GM19035 (cell line): ENCODE data around the gene AGFG1.

Source experiments
- ATAC-seq: cut with Tn5 transposase; IDR thresholded peaks from one replicate; pipeline ENCODE4 v1.9.1; 2021; ENCODE audit not compliant: unreplicated experiment

The AGFG1 gene

GRCh38 chr2:227461811-227462461, 10.0 kb upstream of the AGFG1 start:
- ATAC-seq = peak; percentile 20

DNA sequence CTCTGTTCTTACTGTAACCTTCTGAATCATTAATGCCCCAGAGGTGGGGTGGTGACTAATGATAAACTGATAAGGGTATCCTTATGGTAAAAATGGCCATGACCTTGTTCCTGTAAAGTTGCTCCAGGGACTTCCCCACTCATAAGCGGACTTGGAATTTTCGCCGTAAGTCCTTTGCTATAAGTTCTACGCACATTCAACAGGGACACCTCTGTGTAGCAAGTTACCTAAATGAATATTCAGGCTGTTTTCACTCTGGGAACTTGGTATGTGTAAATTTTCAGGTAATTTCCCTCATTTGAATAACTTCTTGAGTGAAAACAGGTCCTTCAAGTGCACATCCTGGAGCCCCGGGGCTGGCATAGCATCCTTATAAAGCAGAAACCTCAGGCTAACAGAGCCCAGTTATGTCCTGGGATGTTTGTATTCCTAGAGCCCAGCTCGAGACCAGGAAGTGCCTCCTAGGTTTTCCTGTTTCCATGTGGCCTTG, 9.4 kb upstream of the AGFG1 start:
- peak; percentile 70 for ATAC-seq

DNA sequence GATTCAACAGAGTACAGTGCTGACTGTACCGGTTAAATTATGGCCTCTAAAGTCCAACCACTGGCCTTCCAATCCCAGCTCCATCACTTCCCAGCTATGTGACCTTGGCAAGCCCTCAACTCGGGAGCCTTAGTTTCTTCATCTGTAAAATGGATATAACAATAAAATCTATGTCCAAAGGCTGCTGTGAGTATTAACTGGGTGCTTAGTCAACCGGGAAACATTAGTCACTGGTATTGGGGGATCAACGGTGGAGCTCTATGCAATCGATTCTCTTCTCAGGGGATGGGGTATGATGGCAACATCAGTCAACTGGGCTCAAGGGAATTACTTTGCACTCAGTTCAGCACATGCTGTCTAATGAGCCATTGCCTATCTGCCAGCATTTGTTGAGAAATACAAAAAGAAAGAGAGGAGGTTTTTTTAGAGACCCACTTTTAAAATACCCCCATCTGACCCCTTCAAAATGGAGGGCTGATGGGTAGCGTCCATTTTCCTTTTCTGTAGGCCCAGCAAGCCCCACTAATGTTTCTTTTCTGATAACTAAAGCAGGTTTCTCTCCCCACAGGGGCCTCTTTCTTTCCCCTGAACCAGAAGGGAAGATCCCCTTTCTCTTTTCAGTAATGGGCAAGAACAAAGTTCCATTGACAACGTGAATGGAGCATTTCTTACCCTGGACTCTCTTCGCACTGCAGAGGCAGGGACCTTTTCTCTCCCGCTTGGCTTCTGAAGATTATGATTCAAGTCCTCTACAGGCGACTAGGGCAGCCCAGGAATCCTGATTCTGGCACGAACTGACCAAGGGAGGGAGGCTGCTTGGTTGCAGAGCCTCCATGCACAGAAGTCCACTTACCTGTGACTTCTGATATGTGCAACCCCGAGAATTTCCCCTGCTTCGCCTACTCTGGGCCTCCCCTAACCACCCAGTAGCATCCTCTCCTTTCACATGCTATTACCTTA, 8.7 kb upstream of the AGFG1 start:
- peak; percentile 12 for ATAC-seq

DNA sequence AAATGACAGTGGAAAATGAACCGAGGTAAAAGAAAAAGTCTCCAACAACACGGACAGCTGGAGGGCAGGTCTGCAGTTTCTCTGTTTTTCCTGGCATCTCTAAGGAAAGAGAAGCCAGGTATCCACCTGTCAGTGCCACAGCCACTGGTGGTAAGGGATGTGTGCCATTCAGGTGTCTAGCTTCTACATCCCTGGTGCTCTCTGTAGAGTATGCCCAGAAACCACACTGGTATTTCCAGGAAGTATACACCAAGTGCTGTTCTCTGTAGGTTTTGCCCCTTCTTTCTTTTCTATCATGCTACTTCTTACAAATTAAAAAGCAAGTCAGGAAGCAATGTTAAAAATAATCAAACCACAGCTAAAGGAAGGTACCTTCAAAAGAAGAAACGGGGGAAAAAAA, 7.6 kb upstream of the AGFG1 start:
- ATAC-seq = no peak

DNA sequence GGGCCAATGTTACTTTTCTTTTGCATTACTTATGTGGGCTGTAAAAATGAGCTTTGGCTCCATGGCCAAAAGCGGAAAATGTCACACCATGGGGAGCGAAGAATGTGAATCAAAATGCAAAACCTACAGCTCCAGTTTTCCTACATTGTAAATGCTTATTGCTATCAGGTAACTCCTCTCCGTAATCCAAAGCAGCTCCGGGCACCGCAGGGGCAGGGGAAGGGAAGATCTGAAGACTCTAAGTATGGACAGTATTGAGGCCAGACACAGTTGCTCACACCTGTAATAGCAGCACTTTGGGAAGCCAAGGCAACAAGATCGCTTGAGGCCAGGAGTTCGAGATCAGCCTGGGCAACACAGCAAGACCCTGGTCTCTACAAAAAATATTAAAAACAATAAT, 7.1 kb upstream of the AGFG1 start:
- no peak for ATAC-seq

- no peak for ATAC-seq
Observed at GRCh38 chr2:227466887-227467600, 4.9 kb upstream of the AGFG1 start.

DNA sequence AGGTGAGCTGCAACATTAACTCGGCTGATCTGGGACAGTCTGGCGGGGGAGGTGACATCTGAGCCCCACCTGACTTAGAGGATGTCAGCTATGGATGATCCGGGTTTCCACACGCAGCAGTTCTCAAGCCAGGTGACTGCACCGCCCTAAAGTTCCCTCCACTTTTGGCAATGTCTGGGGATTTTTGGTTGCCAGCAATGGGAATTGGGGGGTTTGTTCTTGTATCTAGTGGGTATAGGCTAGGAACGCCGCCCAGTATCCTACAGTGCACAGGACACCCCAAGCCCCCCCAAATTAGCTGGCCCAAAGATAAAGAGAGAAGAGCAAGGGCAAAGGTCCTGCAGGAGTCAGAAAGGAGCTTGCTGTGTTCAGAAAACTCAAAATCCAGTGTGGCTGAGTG, 544 bp upstream of the AGFG1 start:
- ATAC-seq = no peak

GRCh38 chr2:227472265-227473121, 537 bp downstream of the AGFG1 start:
- ATAC-seq = peak; percentile 77

GRCh38 chr2:227473122-227473461, 1.1 kb downstream of the AGFG1 start:
- ATAC-seq = no peak

DNA sequence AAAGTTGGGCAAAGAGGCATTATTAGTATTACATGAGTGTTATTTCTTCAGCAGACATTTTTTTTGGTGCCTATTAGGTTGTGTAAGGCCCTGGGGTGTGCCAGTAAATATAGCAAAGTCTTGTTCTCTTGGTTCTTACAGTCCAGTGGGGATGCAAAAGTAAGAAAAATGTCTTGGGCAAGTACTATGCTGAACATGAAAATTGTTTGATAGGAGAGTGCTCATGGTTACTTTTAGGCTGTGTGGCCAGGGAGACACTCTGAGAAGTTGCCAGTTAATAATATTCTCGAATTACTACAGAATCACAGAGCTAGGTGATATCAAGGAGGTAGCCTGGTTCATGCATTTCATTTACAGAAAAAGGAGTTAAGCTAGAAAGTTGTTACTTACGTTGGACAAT, 1.9 kb downstream of the AGFG1 start:
- no peak for ATAC-seq

DNA sequence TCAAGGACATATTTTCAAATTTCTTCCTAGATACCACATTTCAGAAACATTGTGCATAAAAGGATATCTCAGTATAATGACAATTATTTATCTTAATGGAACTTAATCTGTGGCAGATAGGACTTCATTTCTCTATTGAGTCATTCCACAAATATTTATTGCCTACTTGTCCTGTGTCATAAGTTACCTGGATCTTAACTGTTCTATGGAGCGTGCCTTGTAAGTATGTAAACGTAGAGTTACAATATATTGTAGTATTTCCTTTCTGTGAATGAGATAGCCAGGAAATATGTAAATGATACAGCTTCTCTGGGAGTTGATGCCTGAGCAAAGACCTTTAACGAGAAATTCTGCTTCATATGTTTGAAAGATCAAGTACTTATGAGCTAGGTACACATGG, 2.5 kb downstream of the AGFG1 start:
- no peak for ATAC-seq

- ATAC-seq = no peak
Observed at GRCh38 chr2:227477291-227477690, 5.3 kb downstream of the AGFG1 start.

GRCh38 chr2:227479865-227480475, 8.0 kb downstream of the AGFG1 start:
- peak; percentile 43 for ATAC-seq

DNA sequence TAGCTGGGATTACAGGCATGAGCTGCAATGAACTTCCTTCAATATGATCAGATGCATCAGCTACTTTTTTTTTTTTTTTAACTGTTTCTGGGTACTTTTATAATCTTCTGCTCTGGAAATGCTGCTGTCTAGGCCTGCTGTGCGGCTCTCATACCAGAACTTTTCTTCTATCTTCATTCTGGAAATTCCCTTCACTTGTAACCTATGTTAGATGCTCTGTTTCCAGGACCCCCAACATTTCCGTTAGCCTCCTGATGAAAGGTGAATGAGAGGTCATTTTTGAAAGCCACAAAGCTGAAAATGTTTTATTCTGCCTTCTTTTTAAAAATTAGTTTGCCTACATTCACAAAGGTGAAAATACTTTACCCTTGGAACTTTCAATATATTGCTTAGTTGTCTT, 8.6 kb downstream of the AGFG1 start:
- ATAC-seq = no peak

DNA sequence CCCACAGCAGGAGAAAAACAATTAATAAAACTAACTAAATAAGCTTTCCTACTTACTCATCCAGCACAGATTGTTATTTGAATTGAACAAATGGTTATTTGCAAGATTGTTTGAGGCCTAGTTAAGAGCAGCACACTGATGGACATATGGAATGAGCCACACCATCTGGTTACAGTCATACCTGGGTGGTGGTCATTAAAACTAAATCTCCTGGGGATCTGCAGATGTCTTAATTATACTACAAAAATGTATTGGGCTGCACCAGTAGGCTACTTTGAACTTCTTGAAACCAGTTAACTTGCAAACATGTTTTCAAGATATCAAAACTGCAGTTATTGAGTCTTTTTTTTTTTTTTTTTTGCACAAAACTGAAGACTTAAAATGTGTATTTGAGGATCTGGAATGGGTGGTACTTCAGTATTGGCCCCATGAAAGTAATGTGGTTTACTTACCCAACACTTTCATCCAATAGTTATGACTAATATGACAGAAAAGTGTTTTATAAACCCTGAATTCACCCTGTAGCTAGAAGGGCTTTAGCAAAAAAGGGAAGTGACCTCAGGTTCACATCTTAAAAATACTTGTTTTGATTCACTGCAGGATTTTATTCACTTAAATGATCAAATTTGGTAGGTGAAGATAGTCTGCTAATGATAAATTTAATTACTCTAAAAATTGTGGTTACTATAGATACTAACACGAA, 10.8 kb downstream of the AGFG1 start:
- peak; percentile 88 for ATAC-seq

- no peak for ATAC-seq
Observed at GRCh38 chr2:227485429-227485828, 13.5 kb downstream of the AGFG1 start.

- no peak for ATAC-seq
Observed at GRCh38 chr2:227486688-227487087, 14.7 kb downstream of the AGFG1 start.

DNA sequence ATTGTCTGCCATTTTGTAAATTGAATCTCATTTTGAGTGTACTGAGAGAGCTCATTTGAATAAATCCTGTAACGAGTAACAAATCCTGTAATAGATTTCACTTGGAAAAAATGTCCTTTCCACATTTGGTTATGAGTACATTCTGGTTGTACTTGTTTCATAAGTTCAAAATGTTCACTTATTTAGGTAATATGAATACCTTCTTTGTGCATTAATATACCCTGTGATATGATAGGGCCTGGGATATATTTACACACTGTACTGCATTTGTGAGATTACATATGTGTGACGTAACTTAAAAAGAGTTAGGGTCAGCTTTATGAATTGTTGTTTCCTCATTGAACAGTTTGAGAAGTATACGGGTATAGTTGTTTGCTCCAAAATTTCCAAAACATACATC, 16.1 kb downstream of the AGFG1 start:
- no peak for ATAC-seq

DNA sequence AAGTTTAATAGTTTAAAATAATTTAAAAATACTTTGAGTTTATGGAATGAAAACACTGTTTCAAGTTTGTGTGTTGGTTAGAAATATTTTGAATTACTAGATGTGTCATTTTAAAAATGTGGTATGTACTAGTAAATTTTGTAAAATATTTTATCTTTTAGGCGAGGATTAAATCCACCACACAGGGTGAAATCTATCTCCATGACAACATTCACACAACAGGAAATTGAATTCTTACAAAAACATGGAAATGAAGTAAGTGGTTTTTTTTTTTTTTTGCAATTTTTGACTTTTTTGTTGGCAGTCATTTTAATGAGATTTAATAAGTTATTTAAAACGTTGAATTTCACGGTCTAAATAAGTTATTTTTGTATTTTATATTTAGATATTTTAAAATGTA, 19.4 kb downstream of the AGFG1 start:
- ATAC-seq = no peak

GRCh38 chr2:227493524-227493923, 21.6 kb downstream of the AGFG1 start:
- no peak for ATAC-seq
